ENCODE results near the gene CATSPERE.

GRCh38 chr1:244645414-244645813 lies 184.3 kb downstream of the CATSPERE start:
- no peak for TF ChIP-seq CTCF (IDR thresholded peaks at IDR 0.05)
- TF ChIP-seq POLR2A (IDR thresholded peaks at IDR 0.05), result no peak

All from prostate gland (tissue), 2 donors.